Activated CD4-positive, alpha-beta memory T cell treated with anti-CD3 and anti-CD28 coated beads for 36 hours (primary cell): ENCODE results near the gene IFT80. TPM values are rescaled to one million over a fixed set of nuclear protein-coding genes. Genes with fewer than 3 reads are reported as not detected.

Experiments used
- CTCF ChIA-PET: fragments of 350-600 bp; sonication (Branson Sonifier 250); formaldehyde crosslinking; loops from one replicate; lab custom pipeline; 2021; ENCODE audit warnings: antibody characterized with exemption, inconsistent platforms; lab: Charles Lee
- POLR2A ChIA-PET: fragments of 350-600 bp; sonication (Branson Sonifier 250); formaldehyde crosslinking; loops from one replicate; lab custom pipeline; 2021; ENCODE audit warnings: antibody characterized with exemption; lab: Charles Lee
- DNase-seq: peaks from one replicate; pipeline ENCODE4 v3.0.0-alpha.2; 2020
- H3K27ac Mint-ChIP-seq: one replicate; pipeline ENCODE4 v1.8.0; 2021; ENCODE audit warnings: mixed read lengths
- H3K27me3 Mint-ChIP-seq: one replicate; pipeline ENCODE4 v1.8.0; 2021; ENCODE audit warnings: mixed read lengths
- H3K36me3 Mint-ChIP-seq: one replicate; pipeline ENCODE4 v1.8.0; 2021; ENCODE audit warnings: mixed read lengths
- H3K4me1 Mint-ChIP-seq: one replicate; pipeline ENCODE4 v1.8.0; 2021; ENCODE audit warnings: low read depth, mixed read lengths
- H3K4me3 Mint-ChIP-seq: one replicate; pipeline ENCODE4 v1.8.0; 2021; ENCODE audit warnings: mild to moderate bottlenecking, mixed read lengths
- H3K9me3 Mint-ChIP-seq: one replicate; pipeline ENCODE4 v1.8.0; 2021; ENCODE audit warnings: mixed read lengths
- intact Hi-C: fragments of 100-400 bp; cut with micrococcal nuclease; formaldehyde crosslinking; loops from one replicate; pipeline ENCODE4 v1.15.1; 2023
- total RNA-seq, 2 experiments: library from RNA; stranded (reverse); gene quantifications; one replicate each; pipeline ENCODE4 v1.2.3, GENCODE V29; 2021

Gene IFT80
- total RNA-seq, 2 experiments from 2014 or later = 13.4 to 13.9 TPM

GRCh38 chr3:160291909-160292299 is 107.1 kb downstream of the IFT80 start:
- CTCF ChIA-PET = no interaction called here
- DNase-seq = no peak
- H3K9me3 Mint-ChIP-seq = no peaks in the 10 kb centered on the region
- POLR2A ChIA-PET = no interaction called here
- no peak overlapping the region for H3K4me3 Mint-ChIP-seq
- peaks cover 2% of the 10 kb centered on the region for H3K36me3 Mint-ChIP-seq
- H3K4me1 Mint-ChIP-seq = no peaks in the 10 kb centered on the region
- no peak overlapping the region for H3K27ac Mint-ChIP-seq
- no peaks in the 10 kb centered on the region for H3K27me3 Mint-ChIP-seq
- intact Hi-C loops = no loop called here

- Mint-ChIP-seq H3K36me3 (peaks cover 2% of the 10 kb centered on the region), H3K27ac (no peak overlapping the region), H3K27me3 (no peaks in the 10 kb centered on the region), H3K9me3 (no peaks in the 10 kb centered on the region), H3K4me1 (no peaks in the 10 kb centered on the region), H3K4me3 (no peak overlapping the region)
- intact Hi-C loops = no loop called here
- ChIA-PET POLR2A (no interaction called here), CTCF (interaction anchor here (0.9 kb wide), 1 partner anchor 84 kb away, joined by 3 read pairs; no protein-coding TSS in a partner anchor)
- no peak for DNase-seq
Observed at GRCh38 chr3:160291290-160291908, 107.6 kb downstream of the IFT80 start.

- H3K36me3 Mint-ChIP-seq = peaks cover 2% of the 10 kb centered on the region
- intact Hi-C loops = no loop called here
- no peaks in the 10 kb centered on the region for H3K4me1 Mint-ChIP-seq
- H3K4me3 Mint-ChIP-seq = no peak overlapping the region
- CTCF ChIA-PET = no interaction called here
- no peak for DNase-seq
- no peaks in the 10 kb centered on the region for H3K27me3 Mint-ChIP-seq
- POLR2A ChIA-PET = no interaction called here
- no peak overlapping the region for H3K27ac Mint-ChIP-seq
- H3K9me3 Mint-ChIP-seq = no peaks in the 10 kb centered on the region
Observed at GRCh38 chr3:160287666-160288065, 111.4 kb downstream of the IFT80 start.

- no peak for DNase-seq
- Mint-ChIP-seq H3K27me3 (no peaks in the 10 kb centered on the region), H3K9me3 (no peaks in the 10 kb centered on the region), H3K36me3 (no peaks in the 10 kb centered on the region), H3K4me1 (no peaks in the 10 kb centered on the region), H3K4me3 (no peak overlapping the region), H3K27ac (no peak overlapping the region)
- intact Hi-C loops = no loop called here
- ChIA-PET CTCF (no interaction called here), POLR2A (no interaction called here)
Observed at GRCh38 chr3:160286231-160286630, 112.8 kb downstream of the IFT80 start.

- H3K27ac Mint-ChIP-seq = no peak overlapping the region
- CTCF ChIA-PET = no interaction called here
- H3K9me3 Mint-ChIP-seq = no peaks in the 10 kb centered on the region
- H3K36me3 Mint-ChIP-seq = peaks cover 13% of the 10 kb centered on the region
- no peaks in the 10 kb centered on the region for H3K4me1 Mint-ChIP-seq
- POLR2A ChIA-PET = no interaction called here
- DNase-seq = no peak
- no peak overlapping the region for H3K4me3 Mint-ChIP-seq
- intact Hi-C loops = no loop called here
- no peaks in the 10 kb centered on the region for H3K27me3 Mint-ChIP-seq
Observed at GRCh38 chr3:160280836-160281235, 118.2 kb downstream of the IFT80 start.

- H3K4me1 Mint-ChIP-seq = no peaks in the 10 kb centered on the region
- CTCF ChIA-PET = no interaction called here
- no peaks in the 10 kb centered on the region for H3K27me3 Mint-ChIP-seq
- intact Hi-C loops = no loop called here
- no peak overlapping the region for H3K27ac Mint-ChIP-seq
- POLR2A ChIA-PET = no interaction called here
- H3K36me3 Mint-ChIP-seq = peaks cover 13% of the 10 kb centered on the region
- H3K9me3 Mint-ChIP-seq = no peaks in the 10 kb centered on the region
- H3K4me3 Mint-ChIP-seq = no peak overlapping the region
- no peak for DNase-seq
Observed at GRCh38 chr3:160279657-160280056, 119.4 kb downstream of the IFT80 start.

- Mint-ChIP-seq H3K27ac (no peak overlapping the region), H3K4me1 (no peaks in the 10 kb centered on the region), H3K36me3 (peaks cover 19% of the 10 kb centered on the region), H3K4me3 (no peak overlapping the region), H3K9me3 (no peaks in the 10 kb centered on the region), H3K27me3 (no peaks in the 10 kb centered on the region)
- POLR2A ChIA-PET = no interaction called here
- DNase-seq = no peak
- intact Hi-C loops = no loop called here
- CTCF ChIA-PET = no interaction called here
Observed at GRCh38 chr3:160278210-160278609, 120.8 kb downstream of the IFT80 start.

- H3K4me1 Mint-ChIP-seq = no peaks in the 10 kb centered on the region
- ChIA-PET CTCF (no interaction called here), POLR2A (no interaction called here)
- no peaks in the 10 kb centered on the region for H3K27me3 Mint-ChIP-seq
- no peak overlapping the region for H3K4me3 Mint-ChIP-seq
- intact Hi-C loops = no loop called here
- no peak overlapping the region for H3K27ac Mint-ChIP-seq
- peaks cover 7% of the 10 kb centered on the region for H3K36me3 Mint-ChIP-seq
- no peaks in the 10 kb centered on the region for H3K9me3 Mint-ChIP-seq
- DNase-seq = no peak
Observed at GRCh38 chr3:160265088-160265487, 133.9 kb downstream of the IFT80 start.

- ChIA-PET CTCF (no interaction called here), POLR2A (no interaction called here)
- Mint-ChIP-seq H3K36me3 (peaks cover 10% of the 10 kb centered on the region), H3K27me3 (no peaks in the 10 kb centered on the region), H3K9me3 (no peaks in the 10 kb centered on the region), H3K4me3 (no peak overlapping the region), H3K27ac (no peak overlapping the region), H3K4me1 (no peaks in the 10 kb centered on the region)
- intact Hi-C loops = no loop called here
- DNase-seq = no peak
Observed at GRCh38 chr3:160260587-160261270, 138.3 kb downstream of the IFT80 start.

- H3K4me1 Mint-ChIP-seq = no peaks in the 10 kb centered on the region
- no peak overlapping the region for H3K4me3 Mint-ChIP-seq
- ChIA-PET CTCF (no interaction called here), POLR2A (no interaction called here)
- peaks cover 6% of the 10 kb centered on the region for H3K36me3 Mint-ChIP-seq
- no peak overlapping the region for H3K27ac Mint-ChIP-seq
- H3K9me3 Mint-ChIP-seq = no peaks in the 10 kb centered on the region
- no peaks in the 10 kb centered on the region for H3K27me3 Mint-ChIP-seq
- no peak for DNase-seq
- intact Hi-C loops = no loop called here
Observed at GRCh38 chr3:160259589-160259988, 139.4 kb downstream of the IFT80 start.

- ChIA-PET CTCF (no interaction called here), POLR2A (no interaction called here)
- Mint-ChIP-seq H3K4me3 (no peak overlapping the region), H3K27me3 (no peaks in the 10 kb centered on the region), H3K4me1 (no peaks in the 10 kb centered on the region), H3K9me3 (no peaks in the 10 kb centered on the region), H3K36me3 (peaks cover 6% of the 10 kb centered on the region), H3K27ac (no peak overlapping the region)
- intact Hi-C loops = no loop called here
- DNase-seq = no peak
Observed at GRCh38 chr3:160257606-160258005, 141.4 kb downstream of the IFT80 start.

- CTCF ChIA-PET = no interaction called here
- intact Hi-C loops = no loop called here
- no peak for DNase-seq
- peaks cover 2% of the 10 kb centered on the region for H3K36me3 Mint-ChIP-seq
- no peaks in the 10 kb centered on the region for H3K27me3 Mint-ChIP-seq
- H3K9me3 Mint-ChIP-seq = no peaks in the 10 kb centered on the region
- no peaks in the 10 kb centered on the region for H3K4me1 Mint-ChIP-seq
- POLR2A ChIA-PET = no interaction called here
- no peak overlapping the region for H3K4me3 Mint-ChIP-seq
- H3K27ac Mint-ChIP-seq = no peak overlapping the region
Observed at GRCh38 chr3:160253298-160253697, 145.7 kb downstream of the IFT80 start.

GRCh38 chr3:160247766-160248165 is 151.3 kb downstream of the IFT80 start:
- Mint-ChIP-seq H3K36me3 (no peaks in the 10 kb centered on the region), H3K4me3 (no peak overlapping the region), H3K4me1 (no peaks in the 10 kb centered on the region), H3K27ac (no peak overlapping the region), H3K9me3 (no peaks in the 10 kb centered on the region), H3K27me3 (peaks cover 1% of the 10 kb centered on the region)
- ChIA-PET CTCF (no interaction called here), POLR2A (no interaction called here)
- no peak for DNase-seq
- intact Hi-C loops = no loop called here
